SKM-1 (cell line): ENCODE results near the gene IRF1.

Experiments used
- DNase-seq: peaks from one replicate; lab custom pipeline; 2025; ENCODE audit not compliant: unreplicated experiment; lab: John Stamatoyannopoulos, UW

The IRF1 gene

GRCh38 chr5:132462856-132463745 lies 27.5 kb downstream of the IRF1 start:
- DNase-seq = no peak

GRCh38 chr5:132462333-132462732 lies 28.2 kb downstream of the IRF1 start:
- no peak for DNase-seq

- no peak for DNase-seq
These were observed 29.0 kb downstream of the IRF1 start for GRCh38 chr5:132461569-132462070.

GRCh38 chr5:132460846-132461568 lies 29.6 kb downstream of the IRF1 start:
- no peak for DNase-seq

- peak; percentile 75 for DNase-seq
These were observed 30.4 kb downstream of the IRF1 start for GRCh38 chr5:132459983-132460838.

- DNase-seq = peak; percentile 23
These were observed 31.3 kb downstream of the IRF1 start for GRCh38 chr5:132459031-132459982.

GRCh38 chr5:132458651-132459030 lies 31.9 kb downstream of the IRF1 start:
- DNase-seq = no peak

GRCh38 chr5:132458226-132458560 lies 32.4 kb downstream of the IRF1 start:
- no peak for DNase-seq

- DNase-seq = peak; percentile 88
These were observed 33.0 kb downstream of the IRF1 start for GRCh38 chr5:132457371-132458225.

GRCh38 chr5:132456987-132457361 lies 33.6 kb downstream of the IRF1 start:
- DNase-seq = no peak

GRCh38 chr5:132456296-132456986 lies 34.1 kb downstream of the IRF1 start:
- peak; percentile 68 for DNase-seq

- DNase-seq = no peak
These were observed 34.9 kb downstream of the IRF1 start for GRCh38 chr5:132455614-132456115.

GRCh38 chr5:132454361-132454760 lies 36.2 kb downstream of the IRF1 start:
- no peak for DNase-seq

GRCh38 chr5:132451387-132451786 lies 39.2 kb downstream of the IRF1 start:
- DNase-seq = no peak

- DNase-seq = no peak
These were observed 41.5 kb downstream of the IRF1 start for GRCh38 chr5:132449060-132449459.

GRCh38 chr5:132447196-132447595 lies 43.4 kb downstream of the IRF1 start:
- DNase-seq = no peak

- DNase-seq = no peak
These were observed 44.0 kb downstream of the IRF1 start for GRCh38 chr5:132446621-132447020.

GRCh38 chr5:132445930-132446329 lies 44.6 kb downstream of the IRF1 start:
- no peak for DNase-seq

- DNase-seq = no peak
These were observed 45.0 kb downstream of the IRF1 start for GRCh38 chr5:132445640-132445923.
